ENCODE data around the gene TRIP6. TPM values are rescaled to one million over a fixed set of nuclear protein-coding genes. Genes with fewer than 3 reads are reported as not detected.

Gene TRIP6
- total and polyA plus RNA-seq, 2 experiments from 2014 or later, result 50.2 to 60.1 TPM

- TF ChIP-seq CTCF (IDR thresholded peaks at IDR 0.05; ENCODE audit: low read depth, low read length), result no peak
- Histone ChIP-seq H3K9me3 (ENCODE audit: low read depth) (no peaks in the 10 kb centered on the region), H3K27ac (peak overlapping the region; percentile 59), H3K27me3 (no peaks in the 10 kb centered on the region), H3K4me1 (ENCODE audit: low read depth) (peaks cover 17% of the 10 kb centered on the region), H3K4me3 (no peak overlapping the region), H3K36me3 (no peaks in the 10 kb centered on the region)
- DNase-seq (ENCODE audit: low read depth in 1 of 2, low spot score in 1 of 2), result peak in 1 of 2 donors; percentile 17
These were observed 31.0 kb upstream of the TRIP6 start for GRCh38 chr7:100835903-100836811.

GRCh38 chr7:100836812-100837098 is 30.4 kb upstream of the TRIP6 start:
- Histone ChIP-seq H3K36me3 (no peaks in the 10 kb centered on the region), H3K27ac (peak overlapping the region; percentile 59), H3K4me1 (ENCODE audit: low read depth) (peaks cover 18% of the 10 kb centered on the region), H3K4me3 (peak overlapping the region; percentile 15), H3K27me3 (no peaks in the 10 kb centered on the region), H3K9me3 (ENCODE audit: low read depth) (no peaks in the 10 kb centered on the region)
- no peak for TF ChIP-seq CTCF (IDR thresholded peaks at IDR 0.05; ENCODE audit: low read depth, low read length)
- DNase-seq (ENCODE audit: low read depth in 1 of 2, low spot score in 1 of 2), result no peak

- no peaks in the 10 kb centered on the region for H3K36me3 ChIP-seq
- peaks cover 18% of the 10 kb centered on the region for H3K4me1 ChIP-seq (ENCODE audit: low read depth)
- H3K27ac ChIP-seq, result peak overlapping the region; percentile 59
- no peak for TF ChIP-seq CTCF (IDR thresholded peaks at IDR 0.05; ENCODE audit: low read depth, low read length)
- peak; percentile 93 to 96 for DNase-seq (ENCODE audit: low read depth in 1 of 2, low spot score in 1 of 2)
- no peaks in the 10 kb centered on the region for H3K9me3 ChIP-seq (ENCODE audit: low read depth)
- H3K27me3 ChIP-seq, result no peaks in the 10 kb centered on the region
- H3K4me3 ChIP-seq, result peak overlapping the region; percentile 15
These were observed 29.9 kb upstream of the TRIP6 start for GRCh38 chr7:100837099-100837836.

GRCh38 chr7:100839361-100839760 is 27.8 kb upstream of the TRIP6 start:
- peaks cover 18% of the 10 kb centered on the region for H3K4me1 ChIP-seq (ENCODE audit: low read depth)
- no peak for DNase-seq (ENCODE audit: low read depth in 1 of 2, low spot score in 1 of 2)
- H3K4me3 ChIP-seq, result no peak overlapping the region
- peak overlapping the region; percentile 51 for H3K27ac ChIP-seq
- no peaks in the 10 kb centered on the region for H3K36me3 ChIP-seq
- no peak for TF ChIP-seq CTCF (IDR thresholded peaks at IDR 0.05; ENCODE audit: low read depth, low read length)
- no peaks in the 10 kb centered on the region for H3K9me3 ChIP-seq (ENCODE audit: low read depth)
- H3K27me3 ChIP-seq, result no peaks in the 10 kb centered on the region

GRCh38 chr7:100840470-100841100 is 26.6 kb upstream of the TRIP6 start:
- Histone ChIP-seq H3K9me3 (ENCODE audit: low read depth) (no peaks in the 10 kb centered on the region), H3K4me1 (ENCODE audit: low read depth) (peaks cover 18% of the 10 kb centered on the region), H3K27ac (peak overlapping the region; percentile 74), H3K27me3 (no peaks in the 10 kb centered on the region), H3K4me3 (no peak overlapping the region), H3K36me3 (no peaks in the 10 kb centered on the region)
- no peak for DNase-seq (ENCODE audit: low read depth in 1 of 2, low spot score in 1 of 2)
- TF ChIP-seq CTCF (IDR thresholded peaks at IDR 0.05; ENCODE audit: low read depth, low read length), result no peak

Measured in cardiac muscle cell (in vitro differentiated cells and primary cell).